GM21526 (cell line): ENCODE results near the gene SLC25A36.
"Not testable (repeated sequence)": the region's sequence is repeated elsewhere in the genome, so short reads cannot be mapped to it uniquely, and the experiment has no call there.

Experiments used
- ATAC-seq: cut with Tn5 transposase; IDR thresholded peaks from one replicate; pipeline ENCODE4 v1.9.1; 2021; ENCODE audit warnings: moderate library complexity; ENCODE audit not compliant: unreplicated experiment, low FRiP score

The SLC25A36 gene

DNA sequence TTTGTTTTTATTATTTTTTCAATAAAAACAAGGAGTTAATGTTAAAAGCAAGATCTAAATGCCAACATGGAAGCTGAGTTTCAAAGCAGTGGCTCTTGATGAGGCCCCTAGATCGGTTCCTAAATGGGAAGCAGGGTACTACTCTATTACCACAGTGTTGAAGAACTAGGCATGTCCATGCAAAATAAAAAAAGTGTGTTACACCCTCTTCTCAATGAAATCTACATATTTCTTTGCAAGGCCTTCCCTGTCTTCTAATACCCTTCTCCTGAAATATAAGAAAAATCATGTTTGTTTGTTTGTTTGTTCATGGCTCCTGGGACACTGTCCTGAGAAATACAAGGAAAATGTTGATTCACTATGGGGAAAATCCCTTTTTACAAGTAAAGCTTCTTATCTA, 12.2 kb upstream of the SLC25A36 start:
- ATAC-seq: no peak

DNA sequence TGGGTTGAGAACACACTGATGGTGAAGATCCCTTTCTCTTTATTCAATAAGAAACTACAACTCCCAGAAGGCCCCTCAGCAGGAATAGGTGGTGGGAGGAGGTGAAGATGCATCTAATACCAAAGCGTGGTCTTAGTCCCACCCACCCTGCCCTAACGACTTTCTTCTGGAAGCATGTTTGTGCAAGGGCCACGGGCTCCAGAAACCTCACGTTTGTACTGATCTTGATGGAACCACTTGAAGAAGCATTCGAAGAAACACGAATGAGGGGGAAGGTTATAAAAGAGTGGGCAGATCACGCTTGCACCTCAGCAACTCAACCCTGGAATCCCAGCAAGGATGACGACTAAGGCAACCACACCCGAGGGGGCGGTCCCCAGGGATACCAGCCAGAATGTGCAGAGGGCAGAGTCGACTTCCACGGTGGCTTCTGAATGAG, 10.6 kb upstream of the SLC25A36 start:
- ATAC-seq: no peak

DNA sequence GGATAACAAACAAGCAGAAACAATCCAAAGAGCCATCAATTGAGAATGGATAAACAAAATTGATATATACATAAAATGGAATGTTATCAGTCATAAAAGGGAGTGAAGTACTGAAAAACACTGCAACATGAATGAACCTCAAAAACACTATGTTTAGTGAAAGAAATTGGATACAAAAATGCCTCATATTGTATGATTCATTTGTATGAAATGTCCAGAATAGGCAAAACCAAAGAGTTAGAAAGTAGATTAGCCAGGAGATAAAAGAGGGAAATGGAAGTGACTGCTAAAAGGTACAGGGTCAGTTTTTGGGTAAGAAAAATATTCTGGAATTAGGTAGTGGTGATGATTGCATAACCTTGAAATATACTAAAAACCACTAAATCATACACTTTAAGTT, 9.8 kb upstream of the SLC25A36 start:
- ATAC-seq: no peak

DNA sequence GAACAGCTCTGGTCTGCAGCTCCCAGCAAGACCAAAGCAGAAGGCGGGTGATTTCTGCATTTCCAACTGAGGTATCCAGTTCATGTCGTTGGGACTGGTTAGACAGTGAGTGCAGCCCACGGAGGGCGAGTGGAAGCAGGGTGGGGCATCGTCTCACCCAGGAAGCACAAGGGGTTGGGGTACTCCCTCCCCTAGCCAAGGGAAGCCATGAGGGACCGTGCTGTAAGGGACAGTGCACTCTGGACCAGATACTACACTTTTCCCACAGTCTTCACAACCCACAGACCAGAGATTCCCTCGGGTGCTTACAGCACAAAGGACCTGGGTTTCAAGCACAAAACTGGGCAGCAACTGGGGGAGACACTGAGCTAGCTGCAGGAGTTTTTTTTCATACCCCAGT, 8.5 kb upstream of the SLC25A36 start:
- ATAC-seq: no peak

DNA sequence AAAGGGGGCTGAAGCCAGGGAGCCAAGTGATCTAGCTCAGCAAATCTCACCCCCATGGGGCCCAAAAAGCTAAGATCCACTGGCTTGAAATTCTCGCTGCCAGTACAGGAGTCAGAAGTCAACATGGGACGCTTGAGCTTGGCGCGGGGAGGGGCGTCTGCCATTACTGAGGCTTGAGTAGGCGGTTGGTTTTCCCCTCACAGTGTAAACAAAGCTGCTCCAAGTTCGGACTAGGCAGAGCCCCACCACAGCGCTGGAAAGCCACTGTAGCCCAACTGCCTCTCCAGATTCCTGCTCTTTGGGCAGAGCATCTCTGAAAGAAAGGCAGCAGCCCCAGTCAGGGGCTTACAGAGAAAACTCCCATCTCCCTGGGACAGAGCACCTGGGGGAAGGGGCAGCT, 8.1 kb upstream of the SLC25A36 start:
- ATAC-seq: no peak

DNA sequence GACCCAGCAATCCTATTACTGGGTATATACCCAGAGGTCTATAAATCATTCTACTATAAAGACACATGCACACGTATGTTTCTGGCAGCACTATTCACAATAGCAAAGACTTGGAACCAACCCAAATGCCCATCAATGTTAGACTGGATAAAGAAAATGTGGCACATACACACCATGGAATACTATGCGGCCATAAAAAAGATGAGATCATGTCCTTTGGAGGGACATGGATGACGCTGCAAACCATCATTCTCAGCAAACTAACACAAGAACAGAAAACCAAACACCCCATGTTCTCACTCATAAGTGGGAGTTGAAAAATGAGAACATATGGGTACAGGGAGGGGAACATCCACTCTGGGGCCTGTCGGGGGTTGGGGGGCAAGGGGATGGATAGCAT, 2.3 kb upstream of the SLC25A36 start:
- ATAC-seq: not testable (repeated sequence)

DNA sequence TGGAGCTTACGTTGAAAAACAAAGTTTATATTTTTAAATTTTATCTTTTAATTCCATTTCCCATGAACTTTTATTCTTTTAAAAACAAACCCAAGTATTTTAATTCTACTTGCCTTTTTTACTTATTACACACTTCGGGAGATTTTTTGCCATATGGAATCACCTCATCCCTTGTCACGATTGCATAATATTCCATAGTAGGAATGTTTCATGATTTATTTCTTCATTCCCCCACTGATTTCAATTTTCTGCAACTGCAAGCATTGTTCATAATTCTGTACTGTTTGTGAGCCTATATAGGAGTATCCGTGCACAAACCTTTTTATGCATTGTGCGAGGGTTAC, 574 bp upstream of the SLC25A36 start:
- ATAC-seq: no peak

DNA sequence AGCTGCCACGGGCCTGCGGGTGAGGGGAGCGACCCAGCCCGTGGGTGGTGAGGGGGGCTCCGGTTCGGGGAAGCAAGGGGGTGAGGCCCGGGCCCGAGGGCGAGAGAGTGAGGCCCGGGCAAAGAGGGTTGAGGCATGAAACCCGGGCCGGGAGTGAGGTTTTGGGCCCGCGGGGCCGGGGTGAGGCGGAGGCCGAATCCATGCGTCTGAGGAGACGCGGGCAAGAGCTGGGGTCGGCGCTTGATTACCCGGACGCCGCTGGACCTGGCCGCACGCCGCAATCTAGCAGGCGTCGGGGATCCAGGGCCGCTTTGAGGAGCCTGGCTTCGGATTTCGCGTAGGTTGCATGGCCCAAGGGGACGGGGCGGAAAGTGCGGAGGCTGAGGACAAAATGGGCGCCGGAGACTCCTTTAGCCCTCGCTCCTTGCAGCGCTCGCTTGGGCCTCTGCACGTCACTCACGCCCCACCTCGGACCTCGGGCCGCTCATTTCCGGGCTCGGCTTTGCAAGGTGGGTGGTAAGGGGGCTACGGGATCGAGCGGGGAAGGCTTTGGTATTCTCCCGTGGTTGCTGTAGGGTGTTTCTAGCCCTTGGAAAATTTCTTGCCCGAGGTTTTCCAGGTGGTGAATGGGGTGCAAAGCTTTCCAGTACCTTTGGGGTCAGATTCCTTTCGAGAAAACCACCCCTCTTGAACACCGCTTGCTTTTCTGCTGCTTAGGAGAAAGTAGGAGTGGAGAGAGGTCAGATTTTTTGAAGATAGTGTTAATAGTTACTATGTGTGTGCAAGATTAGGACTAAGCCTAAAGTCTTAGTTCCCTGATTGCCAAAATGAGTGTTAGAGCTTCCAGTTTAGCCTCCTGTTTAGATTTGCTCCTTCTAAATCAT, 827 bp downstream of the SLC25A36 start:
- peak; percentile 48 for ATAC-seq

DNA sequence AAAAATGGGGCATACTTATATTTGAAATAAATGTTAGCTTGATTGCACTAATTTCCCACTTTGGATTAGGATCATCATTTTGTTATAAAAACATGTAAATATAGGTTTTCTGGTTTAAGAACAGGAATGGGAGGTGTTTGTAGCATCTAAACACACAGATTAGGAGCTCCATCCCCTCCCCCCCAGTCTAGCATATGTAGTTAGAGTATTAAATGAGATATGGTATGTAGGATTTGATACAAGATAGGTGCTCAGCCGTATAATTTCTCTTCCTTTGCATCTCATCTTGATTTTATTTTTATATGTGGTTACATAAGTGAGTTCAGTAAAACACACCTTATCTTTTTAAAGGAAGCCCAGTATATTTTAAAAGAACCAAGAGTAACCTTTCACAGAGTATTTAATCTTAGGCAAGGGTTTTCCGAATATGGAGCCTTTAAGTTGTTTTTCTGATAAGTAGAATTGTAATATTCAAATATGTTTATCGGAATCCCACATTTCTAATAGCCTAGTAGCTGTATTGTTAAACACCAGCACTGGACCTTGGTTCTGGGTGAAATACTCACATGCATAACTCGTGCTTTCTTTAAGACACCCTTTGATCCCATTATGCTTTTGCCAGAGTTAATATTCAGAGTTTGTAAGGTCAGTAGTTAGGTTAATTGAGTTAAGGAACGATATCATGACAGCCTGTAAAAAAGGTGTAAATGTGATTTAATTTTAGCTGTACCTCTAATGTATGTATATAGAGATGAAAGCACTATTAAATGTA, 2.3 kb downstream of the SLC25A36 start:
- no peak for ATAC-seq

DNA sequence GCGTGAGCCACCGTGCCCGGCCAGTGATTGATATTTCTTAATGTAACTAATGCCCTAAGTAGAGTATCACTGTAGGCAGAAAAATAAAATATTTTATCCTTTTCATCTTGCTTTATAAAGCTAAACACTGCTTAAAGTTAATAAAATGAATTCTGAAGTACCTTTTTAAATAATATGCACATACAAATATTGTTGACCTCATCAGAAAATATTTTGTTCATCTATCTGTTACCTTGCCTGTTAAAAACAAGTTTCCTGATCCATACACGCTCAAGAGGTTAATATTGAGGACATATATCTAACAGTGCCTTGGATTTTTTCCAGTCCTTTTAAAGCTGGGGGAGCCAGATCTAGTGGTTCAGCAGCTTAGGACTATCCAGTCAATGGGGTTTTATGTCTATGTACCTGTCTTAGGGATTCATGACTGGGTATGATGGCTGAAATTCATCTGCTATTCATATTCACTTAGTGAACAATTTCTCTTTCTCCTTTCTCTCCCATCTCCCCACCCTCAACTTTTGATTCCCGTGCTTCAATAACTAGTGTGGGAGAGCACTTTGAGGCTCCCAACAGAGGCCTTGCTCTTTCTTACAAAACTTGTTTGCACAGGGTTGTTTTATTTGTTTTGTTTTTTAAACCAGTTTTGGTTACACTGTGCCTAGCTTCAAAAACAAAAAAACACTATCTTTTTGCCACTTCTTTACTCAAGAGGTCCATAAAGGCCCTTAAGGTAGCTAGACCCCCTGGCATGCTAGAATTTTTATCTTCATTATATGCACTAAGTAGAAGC, 7.0 kb downstream of the SLC25A36 start:
- ATAC-seq: no peak

DNA sequence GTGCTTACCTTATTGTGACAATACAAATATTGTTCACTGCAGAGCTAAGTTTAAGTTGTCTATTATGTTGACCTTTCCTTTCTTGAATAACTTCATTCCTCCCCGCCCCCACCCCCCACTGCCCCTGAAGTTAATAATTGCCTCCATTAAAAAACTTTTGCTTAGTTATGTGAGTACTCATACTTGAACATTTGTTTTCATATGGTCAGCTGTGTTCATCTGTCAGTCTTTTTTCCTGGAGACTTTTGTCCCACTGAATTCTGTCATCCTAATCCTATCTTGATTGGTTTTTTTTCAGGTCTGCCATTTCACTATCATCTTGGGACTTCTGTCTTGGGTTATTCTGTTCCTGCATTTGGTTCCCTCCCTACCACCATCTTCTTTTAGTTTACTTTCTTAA, 8.5 kb downstream of the SLC25A36 start:
- ATAC-seq: no peak

DNA sequence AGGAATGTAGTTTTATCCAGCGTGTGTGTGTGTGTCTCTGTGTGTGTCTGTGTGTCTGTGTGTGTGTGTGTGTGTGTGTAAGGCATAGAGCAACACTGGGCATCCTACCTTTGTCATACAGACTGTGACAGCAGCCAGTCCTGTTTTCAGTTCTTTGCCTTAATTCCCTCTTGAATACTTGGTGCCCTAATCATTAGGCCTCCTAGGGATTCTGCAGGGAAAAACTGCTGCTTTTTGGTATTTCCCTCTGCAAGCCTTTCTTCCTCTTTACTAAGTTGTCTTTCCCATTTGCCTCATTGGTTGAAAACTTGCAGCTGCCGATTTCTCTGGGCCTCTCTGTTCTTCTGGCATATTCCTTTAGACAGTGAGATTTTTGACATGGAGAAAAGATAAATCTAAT, 9.2 kb downstream of the SLC25A36 start:
- ATAC-seq: no peak

DNA sequence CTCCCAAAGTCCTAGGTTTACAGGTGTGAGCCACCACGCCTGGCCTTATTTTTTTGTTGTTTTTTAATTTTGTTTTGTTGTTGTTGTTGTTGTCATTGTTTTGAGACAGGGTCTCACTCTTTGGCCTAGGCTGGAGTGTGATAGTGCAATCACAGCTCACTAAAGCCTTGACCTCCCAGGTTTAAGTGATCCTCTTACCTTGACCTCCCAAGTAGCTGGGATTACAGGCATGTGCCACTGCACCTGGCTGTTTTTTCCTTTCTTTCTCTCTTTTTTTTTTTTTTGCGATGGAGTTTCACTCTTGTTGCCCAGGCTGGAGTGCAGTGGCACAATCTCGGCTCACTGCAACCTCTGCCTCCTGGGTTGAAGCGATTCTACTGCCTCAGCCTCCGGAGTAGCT, 10.1 kb downstream of the SLC25A36 start:
- not testable (repeated sequence) for ATAC-seq

DNA sequence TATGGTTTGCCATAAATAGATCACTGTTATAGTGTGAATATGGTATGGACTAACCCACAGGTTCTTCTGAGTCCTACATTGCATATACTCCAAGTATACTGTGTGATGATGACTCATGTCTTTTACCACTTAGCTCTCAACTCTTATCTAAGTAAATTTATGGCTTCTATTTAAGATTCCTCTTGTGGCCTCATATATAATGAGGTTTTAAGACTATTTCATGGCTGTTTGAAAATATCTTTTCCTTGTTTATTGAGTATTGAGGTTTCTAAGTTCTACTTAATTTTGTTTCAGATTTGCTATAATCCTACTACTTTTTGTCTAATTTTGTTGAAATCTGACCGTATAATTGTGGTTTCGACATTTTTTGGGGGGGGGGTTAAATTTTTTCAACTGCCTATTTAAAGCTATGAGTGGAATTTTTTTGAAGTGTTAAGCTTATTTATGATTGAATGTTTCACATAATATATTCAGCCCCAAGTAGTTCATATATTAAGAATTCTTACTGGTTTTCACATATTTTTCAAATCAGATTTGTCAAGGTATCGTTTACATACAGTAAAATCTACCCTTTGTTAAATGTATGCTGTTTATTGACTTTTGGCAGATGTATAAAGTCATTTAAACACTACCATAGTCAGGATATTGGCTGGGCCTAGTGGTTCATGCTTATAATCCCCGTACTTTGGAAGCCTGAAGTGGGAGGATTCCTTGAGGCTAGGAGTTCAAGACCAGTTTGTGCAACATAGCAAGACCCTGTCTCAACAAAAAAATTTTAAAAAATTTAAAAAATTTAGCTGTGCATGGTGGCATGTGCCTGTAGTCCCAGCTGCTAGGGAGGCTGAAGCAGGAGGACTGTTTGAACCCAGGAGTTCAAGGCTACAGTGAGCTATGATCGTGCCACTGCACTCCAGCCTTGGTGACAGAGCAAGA, 11.7 kb downstream of the SLC25A36 start:
- no peak for ATAC-seq

DNA sequence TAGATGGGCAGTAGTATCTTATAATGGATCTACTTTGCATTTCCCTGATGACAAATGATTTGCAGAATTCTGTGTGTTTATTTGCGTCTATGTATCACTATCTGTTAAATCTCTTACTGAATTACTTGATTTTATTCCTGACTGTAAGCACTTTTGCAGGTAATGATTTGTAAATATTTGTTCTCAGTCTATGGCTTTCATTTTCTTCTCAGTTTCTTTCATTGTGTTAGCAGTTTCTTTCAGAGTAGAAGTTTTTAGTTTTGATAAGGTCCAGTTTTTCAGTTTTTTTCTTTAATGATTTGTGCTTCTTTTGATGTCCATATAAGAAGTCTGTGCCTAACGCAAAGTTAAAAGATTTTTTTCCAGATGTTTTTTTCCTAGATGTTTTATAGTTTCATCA, 12.9 kb downstream of the SLC25A36 start:
- no peak for ATAC-seq

DNA sequence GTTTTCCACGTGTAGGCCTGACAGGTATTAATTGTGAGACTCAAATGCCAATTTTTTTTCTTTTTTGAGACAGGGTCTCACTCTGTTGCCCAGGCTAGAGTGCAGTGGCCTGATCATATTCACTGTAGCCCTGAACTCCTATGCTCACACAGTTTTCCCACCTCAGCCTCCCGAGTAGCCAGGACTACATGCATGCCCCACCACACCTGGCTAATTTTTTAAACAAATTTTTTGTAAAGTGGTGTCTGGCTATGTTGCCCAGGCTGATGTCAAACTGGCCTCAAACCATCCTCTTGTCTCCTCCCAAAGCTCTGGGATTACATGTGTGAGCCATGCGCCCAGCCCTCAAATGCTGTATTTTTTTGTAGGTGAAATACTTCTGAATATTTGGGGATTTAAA, 14.0 kb downstream of the SLC25A36 start:
- no peak for ATAC-seq

DNA sequence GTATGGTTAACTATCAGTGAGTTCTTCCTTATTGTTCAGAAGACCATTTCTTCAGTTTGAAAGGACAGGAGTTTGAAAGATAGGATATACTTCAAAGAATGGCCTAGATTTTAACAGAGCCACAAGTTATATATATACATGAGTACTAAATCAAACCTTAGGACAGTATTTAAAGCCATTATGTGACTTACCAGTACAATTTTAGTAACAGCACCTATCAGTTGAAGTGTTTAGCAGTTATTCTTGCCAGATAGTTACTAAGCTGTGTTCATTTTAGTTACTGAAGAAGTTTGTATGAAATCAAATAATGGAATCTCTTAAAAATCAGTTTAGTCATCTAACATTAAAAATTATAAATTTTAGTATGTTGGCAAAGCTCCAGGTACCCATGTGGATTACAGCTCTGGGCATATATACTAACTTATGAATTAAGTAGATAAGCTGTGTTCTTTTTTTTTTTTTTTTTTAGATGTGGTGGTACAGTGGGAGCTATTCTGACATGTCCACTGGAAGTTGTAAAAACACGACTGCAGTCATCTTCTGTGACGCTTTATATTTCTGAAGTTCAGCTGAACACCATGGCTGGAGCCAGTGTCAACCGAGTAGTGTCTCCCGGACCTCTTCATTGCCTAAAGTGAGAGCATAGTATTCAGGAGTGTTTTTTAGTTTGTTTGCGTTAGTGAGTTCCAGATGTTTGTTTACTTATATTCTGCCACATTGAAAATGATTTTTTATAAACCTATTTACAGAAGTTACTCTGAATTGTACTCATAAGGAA, 14.6 kb downstream of the SLC25A36 start:
- no peak for ATAC-seq

DNA sequence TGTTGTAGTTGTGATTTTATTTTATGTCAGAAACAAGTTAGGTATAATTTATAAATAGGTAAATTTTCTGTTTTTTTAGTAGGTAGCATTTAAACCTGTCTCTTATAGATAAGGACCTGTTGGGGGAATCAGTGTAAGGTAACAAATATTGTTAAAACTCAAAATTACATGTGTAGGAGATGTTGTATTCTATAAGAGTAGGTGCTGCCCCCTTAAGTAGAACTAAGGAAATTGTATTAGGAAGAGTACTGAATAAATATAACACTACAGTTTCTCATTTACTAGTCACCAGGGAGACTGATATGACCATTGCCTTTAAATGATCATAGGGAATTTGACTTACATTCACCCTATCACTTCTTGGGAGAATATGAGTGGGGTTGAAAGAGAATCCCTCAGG, 31.2 kb downstream of the SLC25A36 start:
- no peak for ATAC-seq

DNA sequence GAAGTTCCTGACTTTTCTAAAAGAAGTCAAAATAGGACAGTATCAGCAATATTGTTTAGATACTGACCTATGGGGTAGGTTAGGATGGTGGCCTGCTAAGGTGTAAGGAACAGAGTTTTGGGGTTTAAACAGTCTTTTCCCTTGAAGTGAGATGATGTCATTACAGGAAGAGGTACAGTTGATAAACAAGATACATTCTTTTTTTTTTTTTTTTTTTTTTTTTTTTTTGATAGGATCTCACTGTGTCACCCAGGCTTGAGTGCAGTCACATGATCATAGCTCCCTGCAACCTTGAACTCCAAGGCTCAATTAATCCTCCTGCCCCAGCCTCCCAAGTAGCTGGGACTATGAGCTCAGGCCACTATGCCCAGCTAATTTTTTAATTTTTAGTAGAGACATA, 33.3 kb downstream of the SLC25A36 start:
- no peak for ATAC-seq
